NT2/D1 (cell line): ENCODE results near the gene GLYAT.

Source experiments
- DNase-seq: peaks from one replicate; pipeline ENCODE4 v3.0.0-alpha.2; 2011; ENCODE audit warnings: low read depth, low spot score
- H3K27me3 ChIP-seq: 2 replicates; pipeline ENCODE4 v1.6.0; 2011; ENCODE audit warnings: mild to moderate bottlenecking; ENCODE audit not compliant: insufficient read length, insufficient read depth
- H3K36me3 ChIP-seq: 2 replicates; pipeline ENCODE4 v1.6.1; 2011; ENCODE audit warnings: mild to moderate bottlenecking, low read length, mixed read lengths; ENCODE audit not compliant: insufficient read depth, insufficient read length
- H3K4me1 ChIP-seq: 2 replicates; pipeline ENCODE4 v1.5.1; 2011; ENCODE audit not compliant: insufficient read depth, insufficient read length
- H3K4me3 ChIP-seq: 2 replicates; pipeline ENCODE4 v1.5.1; 2011; ENCODE audit warnings: low read depth; ENCODE audit not compliant: insufficient read length
- H3K9ac ChIP-seq: 2 replicates; pipeline ENCODE4 v1.6.0; 2011; ENCODE audit warnings: low read depth; ENCODE audit not compliant: insufficient read length
- H3K9me3 ChIP-seq: 2 replicates; pipeline ENCODE4 v1.5.1; 2011; ENCODE audit warnings: mild to moderate bottlenecking, low read length; ENCODE audit not compliant: insufficient read depth
- SUZ12 ChIP-seq: IDR thresholded peaks from 2 replicates; pipeline ENCODE4 v1.6.1; 2011; ENCODE audit not compliant: insufficient read length, insufficient read depth; ENCODE audit errors: extremely low read depth
- YY1 ChIP-seq: IDR thresholded peaks from 2 replicates; pipeline ENCODE4 v1.6.1; 2011; ENCODE audit not compliant: insufficient read length, insufficient read depth
- ZNF274 ChIP-seq: IDR thresholded peaks from 2 replicates; pipeline ENCODE4 v1.6.1; 2011; ENCODE audit warnings: mild to moderate bottlenecking, low read depth, low read length

GLYAT gene

GRCh38 chr11:58763120-58763490 lies 31.4 kb upstream of the GLYAT start:
- H3K9ac ChIP-seq: no peak overlapping the region

GRCh38 chr11:58762284-58763119 lies 30.8 kb upstream of the GLYAT start:
- Histone ChIP-seq H3K4me1 (no peaks in the 10 kb centered on the region), H3K4me3 (no peak overlapping the region), H3K9ac (no peak overlapping the region), H3K27me3 (no peaks in the 10 kb centered on the region), H3K9me3 (no peaks in the 10 kb centered on the region), H3K36me3 (no peaks in the 10 kb centered on the region)
- no peak for DNase-seq
- TF ChIP-seq YY1: no peak
- TF ChIP-seq ZNF274: no peak
- no peak for TF ChIP-seq SUZ12

More at GRCh38 chr11:58763120-58763490, 31.4 kb upstream of the GLYAT start:
- no peaks in the 10 kb centered on the region for H3K27me3 ChIP-seq
- no peak for DNase-seq
- no peak overlapping the region for H3K4me3 ChIP-seq
- H3K4me1 ChIP-seq: no peaks in the 10 kb centered on the region
- H3K9me3 ChIP-seq: 0 out of 2 replicates have a peak, but pooled peaks cover 1% of the 10 kb centered on the region
- H3K36me3 ChIP-seq: no peaks in the 10 kb centered on the region
- TF ChIP-seq SUZ12 (no peak), YY1 (no peak), ZNF274 (no peak)

GRCh38 chr11:58757439-58757838 lies 25.7 kb upstream of the GLYAT start:
- no peaks in the 10 kb centered on the region for H3K36me3 ChIP-seq
- H3K4me1 ChIP-seq: no peaks in the 10 kb centered on the region
- H3K27me3 ChIP-seq: no peaks in the 10 kb centered on the region
- TF ChIP-seq SUZ12: no peak
- no peak for TF ChIP-seq ZNF274
- TF ChIP-seq YY1: no peak
- no peaks in the 10 kb centered on the region for H3K9me3 ChIP-seq
- H3K4me3 ChIP-seq: no peak overlapping the region
- no peak for DNase-seq
- no peak overlapping the region for H3K9ac ChIP-seq

- H3K36me3 ChIP-seq: no peaks in the 10 kb centered on the region
- no peak for DNase-seq
- TF ChIP-seq SUZ12 (no peak), ZNF274 (no peak), YY1 (no peak)
- H3K9me3 ChIP-seq: peaks cover 25% of the 10 kb centered on the region
- no peaks in the 10 kb centered on the region for H3K4me1 ChIP-seq
- H3K27me3 ChIP-seq: no peaks in the 10 kb centered on the region
- H3K4me3 ChIP-seq: no peak overlapping the region
- H3K9ac ChIP-seq: no peak overlapping the region
These were observed 14.1 kb upstream of the GLYAT start for GRCh38 chr11:58745705-58746364.

GRCh38 chr11:58744988-58745704 lies 13.4 kb upstream of the GLYAT start:
- no peaks in the 10 kb centered on the region for H3K4me1 ChIP-seq
- H3K9me3 ChIP-seq: peaks cover 32% of the 10 kb centered on the region
- no peak for TF ChIP-seq SUZ12
- no peak for TF ChIP-seq YY1
- TF ChIP-seq ZNF274: no peak
- no peaks in the 10 kb centered on the region for H3K36me3 ChIP-seq
- no peak overlapping the region for H3K4me3 ChIP-seq
- H3K27me3 ChIP-seq: no peaks in the 10 kb centered on the region
- DNase-seq: no peak
- H3K9ac ChIP-seq: no peak overlapping the region

GRCh38 chr11:58742981-58743880 lies 11.5 kb upstream of the GLYAT start:
- Histone ChIP-seq H3K9ac (no peak overlapping the region), H3K9me3 (peaks cover 43% of the 10 kb centered on the region), H3K4me3 (no peak overlapping the region), H3K4me1 (no peaks in the 10 kb centered on the region), H3K27me3 (no peaks in the 10 kb centered on the region), H3K36me3 (no peaks in the 10 kb centered on the region)
- TF ChIP-seq SUZ12 (no peak), YY1 (no peak)
- no peak for DNase-seq
